Measurements from ENCODE around the gene CST3. TPM values are rescaled to one million over a fixed set of nuclear protein-coding genes. Genes with fewer than 3 reads are reported as not detected.
"Not testable (repeated sequence)": the region's sequence is repeated elsewhere in the genome, so short reads cannot be mapped to it uniquely, and the experiment has no call there.

The CST3 gene
- total RNA-seq, 2 experiments from 2014 or later = 5.9 to 8.5 TPM

GRCh38 chr20:23623666-23624323 lies 14.0 kb downstream of the CST3 start:
- no peak overlapping the region for H3K4me3 Mint-ChIP-seq
- POLR2A ChIA-PET = interaction anchor here (0.6 kb wide), 1 partner anchor 177 kb away, joined by 3 read pairs; no protein-coding TSS in a partner anchor
- H3K27ac Mint-ChIP-seq = no peak overlapping the region
- ATAC-seq (ENCODE audit: low read depth) (no peak), DNase-seq (no peak)
- H3K4me1 Mint-ChIP-seq = peaks cover 3% of the 10 kb centered on the region
- H3K27me3 Mint-ChIP-seq = peaks cover 9% of the 10 kb centered on the region
- H3K36me3 Mint-ChIP-seq = no peaks in the 10 kb centered on the region
- no peaks in the 10 kb centered on the region for H3K9me3 Mint-ChIP-seq

- DNase-seq = no peak
- H3K4me1 Mint-ChIP-seq = peaks cover 3% of the 10 kb centered on the region
- POLR2A ChIA-PET = no interaction called here
- peak overlapping the region; percentile 35 for H3K4me3 Mint-ChIP-seq
- no peaks in the 10 kb centered on the region for H3K36me3 Mint-ChIP-seq
- H3K27me3 Mint-ChIP-seq = peaks cover 9% of the 10 kb centered on the region
- H3K9me3 Mint-ChIP-seq = no peaks in the 10 kb centered on the region
- ATAC-seq (ENCODE audit: low read depth) = no peak
- H3K27ac Mint-ChIP-seq = no peak overlapping the region
Observed at GRCh38 chr20:23622839-23623343, 14.9 kb downstream of the CST3 start.

- POLR2A ChIA-PET; H3K4me1 Mint-ChIP-seq; H3K36me3 Mint-ChIP-seq; ATAC-seq (ENCODE audit: low read depth); H3K4me3 Mint-ChIP-seq; H3K27me3 Mint-ChIP-seq; H3K27ac Mint-ChIP-seq; H3K9me3 Mint-ChIP-seq; DNase-seq: not testable (repeated sequence)
Observed at GRCh38 chr20:23622401-23622800, 15.4 kb downstream of the CST3 start.

- H3K4me3 Mint-ChIP-seq; H3K27ac Mint-ChIP-seq; POLR2A ChIA-PET; H3K9me3 Mint-ChIP-seq; H3K36me3 Mint-ChIP-seq; DNase-seq; H3K4me1 Mint-ChIP-seq; ATAC-seq (ENCODE audit: low read depth): not testable (repeated sequence)
- peaks cover 12% of the 10 kb centered on the region for H3K27me3 Mint-ChIP-seq
Observed at GRCh38 chr20:23620670-23621386, 16.9 kb downstream of the CST3 start.

GRCh38 chr20:23614163-23614562 lies 23.6 kb downstream of the CST3 start:
- ATAC-seq (ENCODE audit: low read depth) (no peak), DNase-seq (no peak)
- POLR2A ChIA-PET = no interaction called here
- H3K27me3 Mint-ChIP-seq = peaks cover 5% of the 10 kb centered on the region
- no peaks in the 10 kb centered on the region for H3K4me1 Mint-ChIP-seq
- H3K27ac Mint-ChIP-seq = no peak overlapping the region
- peaks cover 1% of the 10 kb centered on the region for H3K9me3 Mint-ChIP-seq
- H3K4me3 Mint-ChIP-seq = no peak overlapping the region
- no peaks in the 10 kb centered on the region for H3K36me3 Mint-ChIP-seq

GRCh38 chr20:23613676-23614075 lies 24.1 kb downstream of the CST3 start:
- Mint-ChIP-seq H3K4me1 (no peaks in the 10 kb centered on the region), H3K36me3 (no peaks in the 10 kb centered on the region), H3K27ac (no peak overlapping the region), H3K9me3 (peaks cover 1% of the 10 kb centered on the region), H3K4me3 (no peak overlapping the region), H3K27me3 (peaks cover 2% of the 10 kb centered on the region)
- POLR2A ChIA-PET = no interaction called here
- DNase-seq (no peak), ATAC-seq (ENCODE audit: low read depth) (no peak)

- Mint-ChIP-seq H3K36me3 (no peaks in the 10 kb centered on the region), H3K4me1 (no peaks in the 10 kb centered on the region), H3K27me3 (peaks cover 2% of the 10 kb centered on the region), H3K4me3 (no peak overlapping the region), H3K9me3 (peaks cover 1% of the 10 kb centered on the region), H3K27ac (no peak overlapping the region)
- POLR2A ChIA-PET = no interaction called here
- no peak for DNase-seq
- no peak for ATAC-seq (ENCODE audit: low read depth)
Observed at GRCh38 chr20:23612396-23612795, 25.4 kb downstream of the CST3 start.

GRCh38 chr20:23609486-23610109 lies 28.2 kb downstream of the CST3 start:
- no peaks in the 10 kb centered on the region for H3K36me3 Mint-ChIP-seq
- POLR2A ChIA-PET = no interaction called here
- H3K27me3 Mint-ChIP-seq = no peaks in the 10 kb centered on the region
- no peaks in the 10 kb centered on the region for H3K9me3 Mint-ChIP-seq
- H3K4me1 Mint-ChIP-seq = no peaks in the 10 kb centered on the region
- ATAC-seq (ENCODE audit: low read depth) = no peak
- H3K27ac Mint-ChIP-seq = no peak overlapping the region
- no peak overlapping the region for H3K4me3 Mint-ChIP-seq
- no peak for DNase-seq

GRCh38 chr20:23608251-23608846 lies 29.4 kb downstream of the CST3 start:
- no peak overlapping the region for H3K4me3 Mint-ChIP-seq
- DNase-seq (no peak), ATAC-seq (ENCODE audit: low read depth) (no peak)
- H3K4me1 Mint-ChIP-seq = no peaks in the 10 kb centered on the region
- no peak overlapping the region for H3K27ac Mint-ChIP-seq
- H3K9me3 Mint-ChIP-seq = no peaks in the 10 kb centered on the region
- H3K36me3 Mint-ChIP-seq = no peaks in the 10 kb centered on the region
- POLR2A ChIA-PET = no interaction called here
- no peaks in the 10 kb centered on the region for H3K27me3 Mint-ChIP-seq

GRCh38 chr20:23607497-23608245 lies 30.1 kb downstream of the CST3 start:
- POLR2A ChIA-PET = no interaction called here
- Mint-ChIP-seq H3K27ac (no peak overlapping the region), H3K9me3 (no peaks in the 10 kb centered on the region), H3K4me3 (no peak overlapping the region), H3K4me1 (no peaks in the 10 kb centered on the region), H3K27me3 (no peaks in the 10 kb centered on the region), H3K36me3 (no peaks in the 10 kb centered on the region)
- no peak for ATAC-seq (ENCODE audit: low read depth)
- no peak for DNase-seq

- POLR2A ChIA-PET = interaction anchor here (1.0 kb wide), 1 partner anchor 165 kb away, joined by 3 read pairs; no protein-coding TSS in a partner anchor
- peak; percentile 81 for ATAC-seq (ENCODE audit: low read depth)
- no peaks in the 10 kb centered on the region for H3K27me3 Mint-ChIP-seq
Observed at GRCh38 chr20:23606652-23607049, 31.1 kb downstream of the CST3 start.

GRCh38 chr20:23605867-23606651 lies 31.7 kb downstream of the CST3 start, which contains the start of gene CST9:
CST9 (minus strand) TSS chr20:23605917; CDS start chr20:23605864, 53 bp downstream.
- POLR2A ChIA-PET = interaction anchor here (1.0 kb wide), 1 partner anchor 164 kb away, joined by 3 read pairs; no protein-coding TSS in a partner anchor
- no peak for DNase-seq
- no peak within 1 kb of the TSS for H3K4me3 Mint-ChIP-seq
- H3K9me3 Mint-ChIP-seq = no peaks in the 10 kb centered on the region
- H3K27ac Mint-ChIP-seq = no peak within 1 kb of the TSS
- no peaks in the 10 kb centered on the region for H3K36me3 Mint-ChIP-seq
- H3K4me1 Mint-ChIP-seq = no peaks in the 10 kb centered on the region
- no peaks in the 10 kb centered on the region for H3K27me3 Mint-ChIP-seq
- ATAC-seq (ENCODE audit: low read depth) = no peak

More at GRCh38 chr20:23606652-23607049, 31.1 kb downstream of the CST3 start:
- Mint-ChIP-seq H3K4me1 (no peaks in the 10 kb centered on the region), H3K9me3 (no peaks in the 10 kb centered on the region), H3K27ac (no peak overlapping the region), H3K36me3 (no peaks in the 10 kb centered on the region), H3K4me3 (no peak overlapping the region)
- peak; percentile 77 for DNase-seq

All from activated naive CD8-positive, alpha-beta T cell treated with anti-CD3 and anti-CD28 coated beads, Interleukin-2, amount 10 ng/mL, durations not matched to agents 7 days and 5 days (primary cell).